Thyroid gland (tissue), 4 donors: ENCODE results near the gene RNF212B.

Experiments
- POLR2A ChIP-seq, 2 donors: fragments of 450-650 bp; IDR thresholded peaks; one replicate each; pipeline ENCODE4 v1.6.1; 2017; ENCODE audit warnings: antibody characterized with exemption in 2 of 2, mild to moderate bottlenecking in 2 of 2, moderate library complexity in 1 of 2
- TF ChIP-seq, protein P1 (sequence below), 6 experiments: fragments of 200-600 bp in 3 of 6; fragments of 450-650 bp in 3 of 6; sonication (generic) in 3 of 6; IDR thresholded peaks; one replicate each; pipeline ENCODE4 v1.5.1; 2016 to 2019; ENCODE audit warnings: antibody characterized with exemption in 6 of 6, mild to moderate bottlenecking in 2 of 6, inconsistent platforms in 1 of 6, moderate library complexity in 1 of 6

DNA sequence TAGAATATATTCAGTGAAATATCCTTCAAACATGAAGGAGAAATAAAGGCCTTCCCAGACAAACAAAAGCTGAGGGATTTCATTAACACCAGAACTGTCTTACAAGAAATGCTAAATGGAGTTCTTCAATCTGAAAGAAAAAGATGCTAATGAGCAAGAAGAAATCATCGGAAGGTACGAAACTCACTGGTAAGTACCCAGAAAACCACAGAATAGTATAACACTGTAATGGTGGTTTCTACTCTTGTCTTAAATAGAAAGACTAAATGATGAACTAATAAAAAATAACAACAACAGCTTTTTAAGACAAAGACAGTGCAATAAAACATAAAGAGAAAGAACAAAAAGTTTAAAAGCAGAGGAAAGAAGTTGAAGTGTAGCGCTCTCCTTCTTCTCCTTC lies 18.7 kb upstream of the RNF212B start:
- TF ChIP-seq, protein P1, sequence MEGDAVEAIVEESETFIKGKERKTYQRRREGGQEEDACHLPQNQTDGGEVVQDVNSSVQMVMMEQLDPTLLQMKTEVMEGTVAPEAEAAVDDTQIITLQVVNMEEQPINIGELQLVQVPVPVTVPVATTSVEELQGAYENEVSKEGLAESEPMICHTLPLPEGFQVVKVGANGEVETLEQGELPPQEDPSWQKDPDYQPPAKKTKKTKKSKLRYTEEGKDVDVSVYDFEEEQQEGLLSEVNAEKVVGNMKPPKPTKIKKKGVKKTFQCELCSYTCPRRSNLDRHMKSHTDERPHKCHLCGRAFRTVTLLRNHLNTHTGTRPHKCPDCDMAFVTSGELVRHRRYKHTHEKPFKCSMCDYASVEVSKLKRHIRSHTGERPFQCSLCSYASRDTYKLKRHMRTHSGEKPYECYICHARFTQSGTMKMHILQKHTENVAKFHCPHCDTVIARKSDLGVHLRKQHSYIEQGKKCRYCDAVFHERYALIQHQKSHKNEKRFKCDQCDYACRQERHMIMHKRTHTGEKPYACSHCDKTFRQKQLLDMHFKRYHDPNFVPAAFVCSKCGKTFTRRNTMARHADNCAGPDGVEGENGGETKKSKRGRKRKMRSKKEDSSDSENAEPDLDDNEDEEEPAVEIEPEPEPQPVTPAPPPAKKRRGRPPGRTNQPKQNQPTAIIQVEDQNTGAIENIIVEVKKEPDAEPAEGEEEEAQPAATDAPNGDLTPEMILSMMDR (IDR thresholded peaks at IDR 0.05): no peak
- no peak for TF ChIP-seq POLR2A (IDR thresholded peaks at IDR 0.05)
